ENCODE measurements around the gene ZNF462. TPM values are rescaled to one million over a fixed set of nuclear protein-coding genes. Genes with fewer than 3 reads are reported as not detected.

The ZNF462 gene
- total RNA-seq, 3 donors from 2014 or later: 0.19 to 0.34 (median 0.25) TPM

DNA sequence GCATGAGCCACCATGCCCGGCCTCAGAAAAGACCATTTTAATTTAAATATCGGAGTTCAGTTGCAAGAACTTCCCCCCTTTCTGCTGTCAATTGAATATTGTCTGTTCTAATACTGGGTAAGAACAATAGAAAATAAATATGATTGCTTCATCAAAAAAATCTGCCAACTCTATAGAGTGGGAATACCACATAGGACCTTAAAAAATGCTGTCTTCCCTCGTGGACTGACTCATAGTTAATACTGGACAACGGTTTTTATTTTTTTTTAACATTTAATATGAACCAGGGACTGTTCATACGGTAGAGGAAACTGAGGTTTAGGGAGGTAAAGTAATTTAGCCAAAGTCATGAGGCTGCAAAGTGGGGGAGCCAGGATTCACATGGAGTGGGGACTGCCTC is 9.7 kb downstream of the ZNF462 start:
- Mint-ChIP-seq H3K4me3 (no peak overlapping the region), H3K4me1 (ENCODE audit: low read depth) (no peaks in the 10 kb centered on the region), H3K27me3 (ENCODE audit: low read depth) (no peaks in the 10 kb centered on the region), H3K9me3 (peaks cover 7% of the 10 kb centered on the region), H3K36me3 (ENCODE audit: insufficient read depth) (no peaks in the 10 kb centered on the region)
- ATAC-seq (no peak), DNase-seq (no peak)

DNA sequence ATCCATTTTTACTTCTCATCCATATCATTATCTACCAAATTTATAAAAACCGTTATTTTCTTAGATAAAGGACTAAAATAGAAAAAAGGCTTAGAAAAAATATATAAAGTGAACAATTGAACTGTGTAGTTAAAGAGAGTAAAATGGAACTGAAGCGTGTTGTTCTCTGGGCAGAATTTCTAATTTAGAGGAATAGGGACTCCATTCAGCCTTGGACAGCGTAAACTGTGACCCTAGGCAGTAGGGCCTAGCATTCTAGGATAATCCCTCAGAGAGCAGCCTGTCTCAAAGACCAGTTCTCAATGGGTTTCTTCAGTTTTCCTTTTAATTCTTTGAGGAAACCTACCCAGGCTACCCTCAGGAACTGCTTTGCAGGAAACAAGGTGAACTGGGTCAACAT is 11.1 kb downstream of the ZNF462 start:
- Mint-ChIP-seq H3K36me3 (ENCODE audit: insufficient read depth) (no peaks in the 10 kb centered on the region), H3K9me3 (peaks cover 7% of the 10 kb centered on the region), H3K27me3 (ENCODE audit: low read depth) (no peaks in the 10 kb centered on the region), H3K4me1 (ENCODE audit: low read depth) (no peaks in the 10 kb centered on the region), H3K4me3 (no peak overlapping the region)
- no peak for ATAC-seq
- no peak for DNase-seq

- no peak for DNase-seq
- no peak for ATAC-seq
- Mint-ChIP-seq H3K4me3 (no peak overlapping the region), H3K27me3 (ENCODE audit: low read depth) (no peaks in the 10 kb centered on the region), H3K9me3 (peaks cover 4% of the 10 kb centered on the region), H3K36me3 (ENCODE audit: insufficient read depth) (no peaks in the 10 kb centered on the region), H3K4me1 (ENCODE audit: low read depth) (no peaks in the 10 kb centered on the region)
These were observed 11.7 kb downstream of the ZNF462 start for GRCh38 chr9:106874652-106875051.

GRCh38 chr9:106875529-106875928 is 12.6 kb downstream of the ZNF462 start:
- no peaks in the 10 kb centered on the region for H3K36me3 Mint-ChIP-seq (ENCODE audit: insufficient read depth)
- H3K9me3 Mint-ChIP-seq: peaks cover 4% of the 10 kb centered on the region
- H3K4me1 Mint-ChIP-seq (ENCODE audit: low read depth): no peaks in the 10 kb centered on the region
- no peaks in the 10 kb centered on the region for H3K27me3 Mint-ChIP-seq (ENCODE audit: low read depth)
- H3K4me3 Mint-ChIP-seq: no peak overlapping the region
- ATAC-seq (no peak), DNase-seq (no peak)

DNA sequence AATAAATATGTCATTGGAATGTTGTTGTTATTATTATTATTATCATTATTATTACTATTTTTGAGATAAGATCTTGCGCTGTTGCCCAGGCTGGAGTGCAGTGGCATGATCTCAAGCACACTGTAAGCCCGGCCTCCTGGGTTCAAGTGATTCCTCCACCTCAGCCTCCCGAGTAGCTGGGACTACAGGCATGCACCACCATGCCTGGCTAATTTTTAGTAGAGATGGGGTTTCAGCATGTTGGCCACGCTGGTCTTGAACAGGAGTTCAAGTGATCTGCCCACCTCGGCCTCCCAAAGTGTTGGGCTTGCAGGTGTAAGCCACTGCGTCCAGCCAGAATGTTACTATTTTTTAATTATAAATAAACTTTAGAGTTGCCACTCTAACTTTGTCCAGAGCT is 14.4 kb downstream of the ZNF462 start:
- H3K27me3 Mint-ChIP-seq (ENCODE audit: low read depth): no peaks in the 10 kb centered on the region
- no peaks in the 10 kb centered on the region for H3K36me3 Mint-ChIP-seq (ENCODE audit: insufficient read depth)
- no peaks in the 10 kb centered on the region for H3K4me1 Mint-ChIP-seq (ENCODE audit: low read depth)
- H3K4me3 Mint-ChIP-seq: no peak overlapping the region
- DNase-seq (no peak), ATAC-seq (no peak)
- no peaks in the 10 kb centered on the region for H3K9me3 Mint-ChIP-seq

DNA sequence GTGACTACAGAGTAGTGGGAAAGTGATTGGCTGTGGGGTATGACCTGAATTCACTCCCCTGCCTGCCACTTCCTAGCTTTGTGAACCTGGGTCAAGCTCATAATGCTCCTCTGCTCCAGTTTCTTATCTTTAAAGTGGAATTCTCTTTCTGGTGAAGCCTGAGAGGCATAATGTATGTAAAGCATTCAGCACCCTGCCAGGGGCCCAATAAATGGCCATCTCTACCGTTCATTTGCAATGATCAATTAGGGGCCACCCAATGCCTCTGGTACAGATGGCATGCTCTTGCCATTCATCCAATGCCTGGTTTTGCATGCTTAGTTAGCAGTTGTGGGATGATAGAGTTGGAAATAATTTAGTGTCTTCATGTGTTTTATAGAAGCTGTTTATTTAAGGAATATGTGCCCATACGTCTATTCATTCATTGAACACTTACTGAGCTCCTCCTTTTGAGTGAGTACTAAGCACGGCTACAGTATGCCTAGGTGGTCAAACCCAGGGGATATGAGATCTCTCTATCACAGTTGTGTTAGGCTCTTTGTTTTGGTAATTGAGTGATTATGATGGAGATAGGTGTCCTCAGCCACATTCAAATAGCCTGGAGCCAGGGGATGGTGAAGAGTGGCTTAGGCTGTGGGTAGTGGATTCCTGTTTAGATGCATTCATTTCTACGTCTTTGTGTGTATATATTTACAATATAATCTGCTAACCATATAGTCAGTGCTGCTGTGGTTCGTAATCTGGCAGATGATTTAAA is 15.3 kb downstream of the ZNF462 start:
- DNase-seq (no peak), ATAC-seq (no peak)
- Mint-ChIP-seq H3K27me3 (ENCODE audit: low read depth) (no peaks in the 10 kb centered on the region), H3K4me3 (no peak overlapping the region), H3K4me1 (ENCODE audit: low read depth) (no peaks in the 10 kb centered on the region), H3K9me3 (no peaks in the 10 kb centered on the region), H3K36me3 (ENCODE audit: insufficient read depth) (no peaks in the 10 kb centered on the region)

DNA sequence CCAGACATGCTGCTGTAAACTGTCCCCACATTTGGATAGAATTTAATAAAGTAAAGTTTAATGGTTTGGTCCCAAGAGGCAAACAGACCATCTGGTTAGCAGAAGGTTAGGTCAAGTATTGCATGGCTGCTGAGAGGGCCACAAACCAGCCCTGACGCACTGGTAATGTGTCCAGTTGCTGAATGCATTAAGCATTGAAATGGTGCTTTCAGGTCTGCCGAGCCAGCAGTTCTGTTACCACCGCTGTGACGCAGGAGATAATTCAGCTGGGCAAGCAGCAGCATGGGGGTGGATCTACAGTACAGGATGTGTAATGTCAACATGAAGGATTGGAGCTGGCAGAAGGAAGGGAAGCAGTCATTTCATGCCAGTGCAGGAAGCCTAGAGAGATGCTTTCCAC is 16.0 kb downstream of the ZNF462 start:
- no peaks in the 10 kb centered on the region for H3K36me3 Mint-ChIP-seq (ENCODE audit: insufficient read depth)
- H3K4me1 Mint-ChIP-seq (ENCODE audit: low read depth): no peaks in the 10 kb centered on the region
- no peak for DNase-seq
- H3K27me3 Mint-ChIP-seq (ENCODE audit: low read depth): no peaks in the 10 kb centered on the region
- no peak for ATAC-seq
- H3K9me3 Mint-ChIP-seq: no peaks in the 10 kb centered on the region
- no peak overlapping the region for H3K4me3 Mint-ChIP-seq

DNA sequence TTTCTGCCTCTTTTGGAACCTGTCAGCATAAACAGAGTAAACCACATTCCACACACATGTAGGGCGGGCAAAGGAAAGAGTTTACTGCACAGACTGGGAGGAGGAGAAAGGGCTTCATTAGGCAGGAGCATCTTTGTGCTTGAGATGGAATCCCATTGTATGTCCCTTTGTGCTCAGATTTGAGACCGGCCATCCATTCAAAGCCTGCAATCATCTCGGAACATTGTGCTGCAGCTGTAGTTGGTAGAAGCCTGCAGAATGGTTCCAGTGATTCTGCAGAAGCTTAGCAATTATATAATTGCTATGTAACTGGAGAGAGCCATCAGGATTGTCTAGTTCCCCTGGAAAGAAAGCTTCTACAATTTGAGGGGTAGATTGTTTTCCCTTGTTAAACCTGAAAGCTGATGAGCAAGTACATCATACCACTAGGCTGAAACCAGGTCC is 16.5 kb downstream of the ZNF462 start:
- Mint-ChIP-seq H3K4me3 (no peak overlapping the region), H3K9me3 (no peaks in the 10 kb centered on the region), H3K27me3 (ENCODE audit: low read depth) (no peaks in the 10 kb centered on the region), H3K4me1 (ENCODE audit: low read depth) (no peaks in the 10 kb centered on the region), H3K36me3 (ENCODE audit: insufficient read depth) (no peaks in the 10 kb centered on the region)
- DNase-seq (no peak), ATAC-seq (no peak)

GRCh38 chr9:106880081-106880480 is 17.1 kb downstream of the ZNF462 start:
- ATAC-seq (no peak), DNase-seq (no peak)
- no peaks in the 10 kb centered on the region for H3K4me1 Mint-ChIP-seq (ENCODE audit: low read depth)
- H3K9me3 Mint-ChIP-seq: no peaks in the 10 kb centered on the region
- no peaks in the 10 kb centered on the region for H3K27me3 Mint-ChIP-seq (ENCODE audit: low read depth)
- no peak overlapping the region for H3K4me3 Mint-ChIP-seq
- no peaks in the 10 kb centered on the region for H3K36me3 Mint-ChIP-seq (ENCODE audit: insufficient read depth)

GRCh38 chr9:106880863-106881262 is 17.9 kb downstream of the ZNF462 start:
- ATAC-seq (no peak), DNase-seq (no peak)
- Mint-ChIP-seq H3K4me1 (ENCODE audit: low read depth) (no peaks in the 10 kb centered on the region), H3K4me3 (no peak overlapping the region), H3K36me3 (ENCODE audit: insufficient read depth) (no peaks in the 10 kb centered on the region), H3K9me3 (no peaks in the 10 kb centered on the region), H3K27me3 (ENCODE audit: low read depth) (no peaks in the 10 kb centered on the region)

DNA sequence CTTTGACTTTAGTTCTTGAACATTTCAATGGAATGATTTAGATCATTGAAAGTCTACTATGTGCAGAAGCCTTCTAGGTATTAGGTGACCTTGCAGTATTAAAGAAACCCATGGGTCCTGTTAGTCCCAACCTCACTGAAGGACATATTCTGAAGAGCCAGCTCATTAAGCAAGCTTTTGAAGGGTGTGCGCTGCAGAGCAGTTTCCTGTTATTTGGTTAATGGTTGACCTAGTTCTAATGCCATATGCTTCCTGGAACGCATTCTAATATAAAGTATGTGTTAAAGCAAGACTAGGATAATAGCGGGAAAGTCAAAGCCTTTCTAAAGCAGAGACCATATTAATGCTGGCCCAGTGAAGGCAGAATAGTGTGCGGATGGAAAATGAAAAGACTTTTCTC is 20.1 kb downstream of the ZNF462 start:
- Mint-ChIP-seq H3K27me3 (ENCODE audit: low read depth) (no peaks in the 10 kb centered on the region), H3K4me3 (no peak overlapping the region), H3K36me3 (ENCODE audit: insufficient read depth) (no peaks in the 10 kb centered on the region), H3K9me3 (no peaks in the 10 kb centered on the region), H3K4me1 (ENCODE audit: low read depth) (no peaks in the 10 kb centered on the region)
- no peak for ATAC-seq
- no peak for DNase-seq

DNA sequence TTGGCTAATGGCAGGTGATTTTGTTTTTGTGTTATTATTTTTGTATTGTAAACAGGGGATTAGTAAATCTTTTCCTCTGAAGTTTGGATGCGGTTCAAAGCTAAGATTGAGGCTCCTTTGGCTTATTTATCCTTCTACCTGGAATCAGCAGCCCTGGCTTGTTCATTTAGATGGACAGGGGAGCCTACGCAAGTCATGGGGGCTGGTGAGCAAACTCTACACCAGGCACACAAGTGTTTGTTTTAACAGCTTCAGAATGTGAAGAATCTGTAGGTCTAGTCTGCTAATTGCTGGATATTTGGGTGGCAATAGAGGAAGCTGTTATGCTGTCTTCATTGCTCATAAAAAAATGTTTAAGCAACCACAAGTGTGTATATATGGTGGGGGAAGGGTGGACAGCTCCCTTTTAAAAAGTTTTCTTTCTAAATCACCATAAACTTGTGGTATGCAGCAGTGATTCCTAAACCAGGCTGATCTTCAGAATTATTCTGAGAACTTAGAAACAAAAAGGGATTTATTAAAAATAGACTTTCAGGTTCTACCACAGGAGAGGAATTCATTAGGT is 20.7 kb downstream of the ZNF462 start:
- Mint-ChIP-seq H3K4me1 (ENCODE audit: low read depth) (no peaks in the 10 kb centered on the region), H3K27me3 (ENCODE audit: low read depth) (no peaks in the 10 kb centered on the region), H3K9me3 (no peaks in the 10 kb centered on the region), H3K36me3 (ENCODE audit: insufficient read depth) (no peaks in the 10 kb centered on the region), H3K4me3 (no peak overlapping the region)
- DNase-seq (no peak), ATAC-seq (no peak)

DNA sequence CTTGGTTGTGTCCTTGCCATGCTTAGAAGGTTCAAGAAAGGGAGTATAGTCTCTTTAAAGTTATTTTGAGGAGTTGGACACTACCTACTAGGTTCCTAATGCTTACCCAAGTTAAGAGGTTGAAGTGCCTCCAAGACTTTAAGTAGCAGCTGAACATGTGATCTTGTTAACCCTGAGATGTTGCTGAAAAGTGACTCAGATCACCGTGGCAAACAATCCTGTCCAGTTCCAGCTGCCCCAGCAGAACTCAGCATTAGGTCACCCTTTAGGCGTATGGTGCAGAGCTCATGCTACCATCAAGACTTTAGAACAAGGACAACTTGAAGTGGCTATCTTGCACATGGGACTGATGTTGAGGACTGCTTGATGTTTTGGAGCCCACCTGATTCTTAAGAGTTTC is 22.5 kb downstream of the ZNF462 start:
- Mint-ChIP-seq H3K4me1 (ENCODE audit: low read depth) (no peaks in the 10 kb centered on the region), H3K9me3 (peaks cover 4% of the 10 kb centered on the region), H3K36me3 (ENCODE audit: insufficient read depth) (no peaks in the 10 kb centered on the region), H3K27me3 (ENCODE audit: low read depth) (no peaks in the 10 kb centered on the region), H3K4me3 (no peak overlapping the region)
- ATAC-seq (no peak), DNase-seq (no peak)

DNA sequence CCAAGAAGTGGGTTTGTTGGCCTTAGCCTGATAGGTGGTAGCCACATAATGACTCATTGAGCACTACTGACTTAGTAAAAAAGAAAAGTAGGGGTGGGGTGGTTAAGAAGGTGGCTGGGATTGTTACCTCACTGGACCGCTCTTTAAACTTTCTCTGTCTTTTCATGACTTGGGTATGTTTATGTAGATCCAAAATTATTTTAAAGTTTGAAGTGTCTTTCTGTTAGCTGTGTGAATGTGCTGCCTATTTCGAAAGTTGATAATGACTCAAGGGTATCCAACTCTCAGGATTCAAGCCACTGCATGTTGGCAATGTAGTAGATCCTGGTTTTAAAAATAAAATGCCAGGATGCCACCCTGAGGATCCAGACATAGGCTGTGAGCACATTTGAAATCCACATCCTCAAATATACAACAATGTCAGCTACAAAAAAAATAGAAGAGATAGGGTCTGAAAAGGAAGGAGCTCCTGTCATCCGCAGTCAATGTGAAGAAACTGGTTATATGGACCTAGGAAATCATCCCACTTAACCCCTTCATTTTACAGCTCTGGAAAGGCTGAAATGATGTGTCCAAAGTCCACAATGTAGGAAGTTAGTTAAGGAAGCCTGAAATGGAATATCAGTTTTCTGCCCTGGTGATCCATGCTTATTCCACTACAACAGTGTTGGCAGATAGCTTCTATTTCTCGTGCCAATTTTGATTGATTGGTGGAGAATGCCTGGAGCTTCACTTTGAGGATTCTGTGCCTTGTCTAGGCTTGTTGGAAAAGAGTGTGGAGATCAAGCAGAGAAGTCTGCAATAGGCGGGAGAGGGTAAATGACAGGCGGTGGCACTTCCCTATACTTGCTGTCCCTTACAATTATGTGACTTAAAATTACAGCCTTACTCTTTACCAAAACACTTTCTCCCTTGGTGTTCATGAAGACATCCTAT is 23.4 kb downstream of the ZNF462 start:
- peaks cover 4% of the 10 kb centered on the region for H3K9me3 Mint-ChIP-seq
- no peak for ATAC-seq
- no peak for DNase-seq
- H3K27me3 Mint-ChIP-seq (ENCODE audit: low read depth): no peaks in the 10 kb centered on the region
- no peaks in the 10 kb centered on the region for H3K4me1 Mint-ChIP-seq (ENCODE audit: low read depth)
- H3K36me3 Mint-ChIP-seq (ENCODE audit: insufficient read depth): no peaks in the 10 kb centered on the region
- H3K4me3 Mint-ChIP-seq: no peak overlapping the region

Measured in activated T-cell treated with anti-CD3 and anti-CD28 coated beads, Interleukin-2, amount 50 U/mL, for 4 hours (primary cell).